GM15510 (cell line): ENCODE measurements around the gene TGFBR2.

Source experiments
- POLR2A ChIP-seq: IDR thresholded peaks from 3 replicates; pipeline ENCODE4 v1.6.1; 2011; ENCODE audit warnings: borderline replicate concordance; ENCODE audit not compliant: insufficient read length; ENCODE audit errors: extremely low read depth

TGFBR2 gene

GRCh38 chr3:30707825-30708224, 101.4 kb downstream of the TGFBR2 start:
- no peak for TF ChIP-seq POLR2A

- no peak for TF ChIP-seq POLR2A
These were observed 102.1 kb downstream of the TGFBR2 start for GRCh38 chr3:30708472-30708871.

GRCh38 chr3:30710017-30710416, 103.6 kb downstream of the TGFBR2 start:
- no peak for TF ChIP-seq POLR2A

DNA sequence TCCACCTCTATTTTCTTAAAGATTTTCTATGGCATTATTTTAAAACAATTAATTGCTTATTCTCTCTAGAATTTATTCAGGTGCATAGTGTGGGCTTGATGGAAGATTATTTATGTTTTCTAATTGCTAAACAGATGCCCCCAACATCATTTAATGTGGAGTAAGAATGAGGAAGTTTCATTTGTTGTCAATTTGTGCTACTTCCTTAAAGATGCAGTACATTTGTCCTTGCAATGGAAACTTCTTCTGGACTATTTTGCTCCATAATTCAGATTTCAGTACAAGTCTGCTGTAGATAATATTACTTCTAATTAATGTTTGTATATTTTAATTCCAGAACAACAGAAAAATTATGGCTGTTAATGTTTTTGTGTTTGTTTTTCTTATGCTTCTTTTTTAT, 104.8 kb downstream of the TGFBR2 start:
- no peak for TF ChIP-seq POLR2A

GRCh38 chr3:30711867-30712266, 105.5 kb downstream of the TGFBR2 start:
- TF ChIP-seq POLR2A = no peak

- no peak for TF ChIP-seq POLR2A
These were observed 106.6 kb downstream of the TGFBR2 start for GRCh38 chr3:30712991-30713390.

GRCh38 chr3:30713885-30714503, 107.6 kb downstream of the TGFBR2 start:
- no peak for TF ChIP-seq POLR2A

- no peak for TF ChIP-seq POLR2A
These were observed 113.1 kb downstream of the TGFBR2 start for GRCh38 chr3:30719536-30719935.

- TF ChIP-seq POLR2A = no peak
These were observed 114.3 kb downstream of the TGFBR2 start for GRCh38 chr3:30720586-30721313.

GRCh38 chr3:30721314-30721634, 114.9 kb downstream of the TGFBR2 start:
- no peak for TF ChIP-seq POLR2A

- no peak for TF ChIP-seq POLR2A
These were observed 116.8 kb downstream of the TGFBR2 start for GRCh38 chr3:30723211-30723610.

- no peak for TF ChIP-seq POLR2A
These were observed 118.5 kb downstream of the TGFBR2 start for GRCh38 chr3:30724863-30725262.

- TF ChIP-seq POLR2A = no peak
These were observed 121.7 kb downstream of the TGFBR2 start for GRCh38 chr3:30728143-30728542.

GRCh38 chr3:30729512-30729911, 123.1 kb downstream of the TGFBR2 start:
- TF ChIP-seq POLR2A = no peak

GRCh38 chr3:30729936-30730335, 123.5 kb downstream of the TGFBR2 start:
- TF ChIP-seq POLR2A = no peak

DNA sequence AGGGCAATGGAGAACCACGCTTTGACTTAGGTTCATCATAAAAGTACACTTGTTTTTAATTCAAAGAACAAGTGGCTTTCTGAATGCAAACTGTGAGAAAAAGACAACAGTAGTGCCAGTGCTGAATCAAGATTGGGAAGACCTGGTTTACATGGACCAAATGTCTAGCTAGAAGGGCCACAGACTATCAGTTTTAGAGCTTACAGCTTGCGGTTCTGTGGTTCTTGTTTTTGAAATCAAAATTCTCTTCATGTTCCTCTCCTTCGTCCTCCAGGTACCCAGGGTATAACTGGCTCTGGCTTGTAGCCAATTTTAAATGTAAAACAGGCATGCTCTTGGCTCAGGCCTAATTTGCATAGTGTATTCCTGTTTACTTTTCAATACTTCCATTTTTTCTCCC, 124.6 kb downstream of the TGFBR2 start:
- no peak for TF ChIP-seq POLR2A
